ENCODE data around the gene PDE2A. TPM values are rescaled to one million over a fixed set of nuclear protein-coding genes. Genes with fewer than 3 reads are reported as not detected.

Gene PDE2A
- total RNA-seq, 1 experiment from 2014 or later, result 0.74 TPM

DNA sequence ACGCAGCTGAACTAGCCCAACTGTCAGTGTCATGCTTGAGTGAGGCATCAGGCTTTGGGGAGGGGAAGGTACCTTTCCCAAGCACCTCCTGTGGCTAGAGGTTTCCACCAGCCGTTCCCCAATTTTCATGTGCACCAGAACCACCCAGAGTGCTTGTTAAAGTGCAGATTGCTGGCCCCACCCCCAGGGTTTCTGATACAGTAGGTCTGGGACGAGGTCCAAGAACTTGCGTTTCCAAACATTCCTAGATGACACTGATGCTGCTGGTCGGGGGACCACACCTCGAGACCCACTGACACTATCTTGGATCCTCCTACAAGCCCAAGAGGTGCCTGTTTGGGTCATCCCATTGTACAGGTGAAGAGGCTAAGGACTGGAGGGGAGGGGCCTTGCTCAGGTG is 59.8 kb downstream of the PDE2A start:
- no TSS peak for BruUV-seq (replicated peaks)
- intact Hi-C loops (cut with micrococcal nuclease; ENCODE audit: unreplicated experiment), result no loop called here
- Histone ChIP-seq H3K4me1 (ENCODE audit: control insufficient read depth, insufficient read depth, low read length) (no peaks in the 10 kb centered on the region), H3K27me3 (ENCODE audit: control insufficient read depth, insufficient read depth, low read length) (peaks cover 22% of the 10 kb centered on the region), H3K36me3 (ENCODE audit: control insufficient read depth, insufficient read depth, low read length) (no peaks in the 10 kb centered on the region), H3K27ac (ENCODE audit: low read length) (no peak overlapping the region), H3K4me3 (ENCODE audit: low read depth in 2 of 2, low read length in 2 of 2) (no peak overlapping the region), H3K9me3 (ENCODE audit: control insufficient read depth, insufficient read depth, low read depth, low read length) (no peaks in the 10 kb centered on the region)
- ChIA-PET CTCF (no interaction called here), POLR2A (no interaction called here)
- TF ChIP-seq TCF7L2 (IDR thresholded peaks at IDR 0.05; ENCODE audit: low read depth, low read length) (no peak), POLR2AphosphoS5 (IDR thresholded peaks at IDR 0.05; ENCODE audit: low read depth, low read length) (no peak)
- TF ChIP-seq, protein P1, sequence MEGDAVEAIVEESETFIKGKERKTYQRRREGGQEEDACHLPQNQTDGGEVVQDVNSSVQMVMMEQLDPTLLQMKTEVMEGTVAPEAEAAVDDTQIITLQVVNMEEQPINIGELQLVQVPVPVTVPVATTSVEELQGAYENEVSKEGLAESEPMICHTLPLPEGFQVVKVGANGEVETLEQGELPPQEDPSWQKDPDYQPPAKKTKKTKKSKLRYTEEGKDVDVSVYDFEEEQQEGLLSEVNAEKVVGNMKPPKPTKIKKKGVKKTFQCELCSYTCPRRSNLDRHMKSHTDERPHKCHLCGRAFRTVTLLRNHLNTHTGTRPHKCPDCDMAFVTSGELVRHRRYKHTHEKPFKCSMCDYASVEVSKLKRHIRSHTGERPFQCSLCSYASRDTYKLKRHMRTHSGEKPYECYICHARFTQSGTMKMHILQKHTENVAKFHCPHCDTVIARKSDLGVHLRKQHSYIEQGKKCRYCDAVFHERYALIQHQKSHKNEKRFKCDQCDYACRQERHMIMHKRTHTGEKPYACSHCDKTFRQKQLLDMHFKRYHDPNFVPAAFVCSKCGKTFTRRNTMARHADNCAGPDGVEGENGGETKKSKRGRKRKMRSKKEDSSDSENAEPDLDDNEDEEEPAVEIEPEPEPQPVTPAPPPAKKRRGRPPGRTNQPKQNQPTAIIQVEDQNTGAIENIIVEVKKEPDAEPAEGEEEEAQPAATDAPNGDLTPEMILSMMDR (IDR thresholded peaks at IDR 0.05), result no peak
- TF ChIP-seq, protein P2, sequence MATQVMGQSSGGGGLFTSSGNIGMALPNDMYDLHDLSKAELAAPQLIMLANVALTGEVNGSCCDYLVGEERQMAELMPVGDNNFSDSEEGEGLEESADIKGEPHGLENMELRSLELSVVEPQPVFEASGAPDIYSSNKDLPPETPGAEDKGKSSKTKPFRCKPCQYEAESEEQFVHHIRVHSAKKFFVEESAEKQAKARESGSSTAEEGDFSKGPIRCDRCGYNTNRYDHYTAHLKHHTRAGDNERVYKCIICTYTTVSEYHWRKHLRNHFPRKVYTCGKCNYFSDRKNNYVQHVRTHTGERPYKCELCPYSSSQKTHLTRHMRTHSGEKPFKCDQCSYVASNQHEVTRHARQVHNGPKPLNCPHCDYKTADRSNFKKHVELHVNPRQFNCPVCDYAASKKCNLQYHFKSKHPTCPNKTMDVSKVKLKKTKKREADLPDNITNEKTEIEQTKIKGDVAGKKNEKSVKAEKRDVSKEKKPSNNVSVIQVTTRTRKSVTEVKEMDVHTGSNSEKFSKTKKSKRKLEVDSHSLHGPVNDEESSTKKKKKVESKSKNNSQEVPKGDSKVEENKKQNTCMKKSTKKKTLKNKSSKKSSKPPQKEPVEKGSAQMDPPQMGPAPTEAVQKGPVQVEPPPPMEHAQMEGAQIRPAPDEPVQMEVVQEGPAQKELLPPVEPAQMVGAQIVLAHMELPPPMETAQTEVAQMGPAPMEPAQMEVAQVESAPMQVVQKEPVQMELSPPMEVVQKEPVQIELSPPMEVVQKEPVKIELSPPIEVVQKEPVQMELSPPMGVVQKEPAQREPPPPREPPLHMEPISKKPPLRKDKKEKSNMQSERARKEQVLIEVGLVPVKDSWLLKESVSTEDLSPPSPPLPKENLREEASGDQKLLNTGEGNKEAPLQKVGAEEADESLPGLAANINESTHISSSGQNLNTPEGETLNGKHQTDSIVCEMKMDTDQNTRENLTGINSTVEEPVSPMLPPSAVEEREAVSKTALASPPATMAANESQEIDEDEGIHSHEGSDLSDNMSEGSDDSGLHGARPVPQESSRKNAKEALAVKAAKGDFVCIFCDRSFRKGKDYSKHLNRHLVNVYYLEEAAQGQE (IDR thresholded peaks at IDR 0.05; ENCODE audit: insufficient read depth in 1 of 2, low read depth in 2 of 2, low read length in 1 of 2), result no peak
- DNase-seq (ENCODE audit: low read depth, low spot score) (no peak), ATAC-seq (no peak)
- in situ Hi-C loops (cut with HindIII; ENCODE audit: low pct_unique_long_range_greater_than_20kb, low sequenced_read_pairs), result no loop called here

DNA sequence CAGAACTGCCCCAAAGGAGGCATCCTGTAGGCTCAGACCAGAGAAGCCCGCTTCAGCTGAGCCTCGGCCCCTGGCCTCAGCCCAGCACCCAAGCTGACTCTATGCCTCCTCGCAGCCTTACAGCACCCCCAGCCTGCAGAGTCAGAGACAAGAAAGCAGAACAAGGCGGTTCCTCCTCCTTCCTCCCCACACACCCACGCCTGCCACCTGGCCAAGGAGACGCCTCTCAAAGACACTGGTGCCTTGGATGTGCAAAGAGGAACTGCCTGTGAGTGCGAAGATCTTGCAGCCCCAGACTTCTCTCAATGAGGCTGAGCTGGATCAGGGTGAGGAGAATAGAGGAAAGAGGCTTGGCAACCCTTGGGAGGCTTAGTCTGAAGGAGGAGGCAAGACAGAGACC is 60.2 kb downstream of the PDE2A start:
- intact Hi-C loops (cut with micrococcal nuclease; ENCODE audit: unreplicated experiment), result no loop called here
- BruUV-seq (replicated peaks), result no TSS peak
- in situ Hi-C loops (cut with HindIII; ENCODE audit: low pct_unique_long_range_greater_than_20kb, low sequenced_read_pairs), result no loop called here
- TF ChIP-seq, protein P2 (IDR thresholded peaks at IDR 0.05; ENCODE audit: insufficient read depth in 1 of 2, low read depth in 2 of 2, low read length in 1 of 2), result no peak
- no peak for TF ChIP-seq POLR2AphosphoS5 (IDR thresholded peaks at IDR 0.05; ENCODE audit: low read depth, low read length)
- no peak for TF ChIP-seq SIN3A (IDR thresholded peaks at IDR 0.05; ENCODE audit: borderline replicate concordance, insufficient read depth, low read depth, low read length)
- H3K36me3 ChIP-seq (ENCODE audit: control insufficient read depth, insufficient read depth, low read length), result no peaks in the 10 kb centered on the region
- no peaks in the 10 kb centered on the region for H3K9me3 ChIP-seq (ENCODE audit: control insufficient read depth, insufficient read depth, low read depth, low read length)
- no peak overlapping the region for H3K4me3 ChIP-seq (ENCODE audit: low read depth in 2 of 2, low read length in 2 of 2)
- H3K27me3 ChIP-seq (ENCODE audit: control insufficient read depth, insufficient read depth, low read length), result peaks cover 22% of the 10 kb centered on the region
- DNase-seq (ENCODE audit: low read depth, low spot score) (no peak), ATAC-seq (0 out of 2 replicates have a peak, but pooled peaks have one; percentile 9)
- H3K4me1 ChIP-seq (ENCODE audit: control insufficient read depth, insufficient read depth, low read length), result no peaks in the 10 kb centered on the region
- no peak overlapping the region for H3K27ac ChIP-seq (ENCODE audit: low read length)
- CTCF ChIA-PET, result no interaction called here
- POLR2A ChIA-PET, result no interaction called here

Measured in Panc1 (cell line).